ENCODE data around the gene CLEC1A.

Gene CLEC1A

DNA sequence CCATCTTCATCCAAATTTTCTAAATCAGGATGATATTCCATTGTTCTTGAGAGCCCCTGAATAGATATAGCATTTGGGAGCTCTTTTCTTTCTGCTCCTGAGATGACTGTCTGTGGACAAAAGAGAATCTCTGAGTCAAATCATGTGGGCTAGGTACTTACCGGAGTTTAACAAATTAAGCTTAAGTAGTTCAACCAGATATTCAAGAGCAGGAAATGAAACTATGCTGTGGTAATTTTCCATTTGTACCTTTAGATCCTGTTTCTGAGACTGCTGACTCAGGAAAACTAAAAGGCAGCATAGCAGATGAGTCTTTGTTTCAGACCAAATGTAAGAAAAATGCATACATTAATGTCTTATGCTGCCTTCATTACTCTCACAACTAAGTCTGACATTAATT is 31.3 kb upstream of the CLEC1A start, which contains the start of gene CLEC7A:
CLEC7A (minus strand) TSS at position 158 of the 400 bp plus-strand sequence; CDS start at position 41, 117 bp downstream.
- no peak within 1 kb of the TSS for H3K9ac ChIP-seq (ENCODE audit: low read length)
- no peaks in the 10 kb centered on the region for H3K27me3 ChIP-seq (ENCODE audit: insufficient read depth, low read length)
- H3K14ac ChIP-seq (ENCODE audit: low read length) = no peak within 1 kb of the TSS
- H3K4ac ChIP-seq (ENCODE audit: low read depth, low read length) = no peak within 1 kb of the TSS
- H3K9me3 ChIP-seq (ENCODE audit: insufficient read depth, low read depth, low read length) = no peaks in the 10 kb centered on the region
- no peaks in the 10 kb centered on the region for H3K79me2 ChIP-seq (ENCODE audit: control insufficient read depth, insufficient read depth, low read length, poor library complexity)
- peaks cover 0 to 2% of the 10 kb centered on the region in 2 experiments for H3K36me3 ChIP-seq (ENCODE audit: control insufficient read depth in 1 of 2, insufficient read depth in 2 of 2, low read length in 2 of 2)
- no peak within 1 kb of the TSS for H2AFZ ChIP-seq (ENCODE audit: insufficient read depth, low read length, poor library complexity)
- no peak within 1 kb of the TSS for H3K27ac ChIP-seq (ENCODE audit: low read depth, low read length)
- H2AK5ac ChIP-seq (ENCODE audit: low read length) = no peak within 1 kb of the TSS
- WGBS (ENCODE audit: extremely low coverage, insufficient coverage, insufficient read length) = no CpG with 5 or more reads among the region's 1 CpG
- peak within 1 kb of the TSS; percentile 32 for H4K91ac ChIP-seq (ENCODE audit: low read depth, low read length)
- H4K8ac ChIP-seq (ENCODE audit: low read depth, low read length) = no peak within 1 kb of the TSS
- no peak within 1 kb of the TSS for H2BK120ac ChIP-seq (ENCODE audit: insufficient read depth, low read length, poor library complexity)
- H3K4me2 ChIP-seq (ENCODE audit: low read length) = no peak within 1 kb of the TSS
- peak in 1 of 2 donors; percentile 90 for DNase-seq
- H3K18ac ChIP-seq (ENCODE audit: low read length) = no peak within 1 kb of the TSS
- no peak within 1 kb of the TSS for H2BK12ac ChIP-seq (ENCODE audit: low read length)
- no peak within 1 kb of the TSS for H3K23ac ChIP-seq (ENCODE audit: low read length)
- no peaks in the 10 kb centered on the region for H3K4me1 ChIP-seq (ENCODE audit: control insufficient read depth in 1 of 2, insufficient read depth in 2 of 2, low read length in 2 of 2)
- H2BK5ac ChIP-seq (ENCODE audit: low read depth, low read length, poor library complexity) = no peak within 1 kb of the TSS
- no peak within 1 kb of the TSS for H4K12ac ChIP-seq (ENCODE audit: low read depth, low read length)
- H3K79me1 ChIP-seq (ENCODE audit: low read length) = no peaks in the 10 kb centered on the region
- H3K4me3 ChIP-seq (ENCODE audit: low read depth, low read length) = no peak within 1 kb of the TSS

DNA sequence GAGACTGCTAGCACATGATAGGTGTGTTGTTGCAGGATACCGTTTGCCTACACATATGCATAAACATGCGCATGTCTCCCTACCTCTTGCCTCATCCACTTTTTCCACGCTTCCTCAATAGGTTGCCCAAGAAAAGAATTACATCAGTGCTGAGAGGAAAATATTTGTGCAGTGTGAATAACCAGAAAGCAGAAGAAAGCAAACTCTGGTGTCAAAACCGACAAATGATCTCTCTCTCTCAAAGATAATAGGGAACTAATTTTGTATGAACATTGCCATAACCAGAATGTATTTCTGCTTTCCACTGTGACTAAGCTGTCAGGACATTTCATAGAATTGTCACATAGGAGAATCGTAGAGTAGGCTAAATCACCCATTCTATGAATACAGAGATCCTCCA is 29.9 kb upstream of the CLEC1A start:
- Histone ChIP-seq H3K79me1 (ENCODE audit: low read length) (no peaks in the 10 kb centered on the region), H3K79me2 (ENCODE audit: control insufficient read depth, insufficient read depth, low read length, poor library complexity) (no peaks in the 10 kb centered on the region), H3K9me3 (ENCODE audit: insufficient read depth, low read depth, low read length) (no peaks in the 10 kb centered on the region), H3K4me1 (ENCODE audit: control insufficient read depth in 1 of 2, insufficient read depth in 2 of 2, low read length in 2 of 2) (no peaks in the 10 kb centered on the region), H3K14ac (ENCODE audit: low read length) (no peak overlapping the region), H3K23ac (ENCODE audit: low read length) (no peak overlapping the region), H2BK12ac (ENCODE audit: low read length) (no peak overlapping the region), H3K27ac (ENCODE audit: low read depth, low read length) (peak overlapping the region; percentile 17), H3K18ac (ENCODE audit: low read length) (no peak overlapping the region), H3K9ac (ENCODE audit: low read length) (no peak overlapping the region), H4K91ac (ENCODE audit: low read depth, low read length) (no peak overlapping the region), H3K4me2 (ENCODE audit: low read length) (no peak overlapping the region), H2AFZ (ENCODE audit: insufficient read depth, low read length, poor library complexity) (no peak overlapping the region), H2AK5ac (ENCODE audit: low read length) (no peak overlapping the region), H3K36me3 (ENCODE audit: control insufficient read depth in 1 of 2, insufficient read depth in 2 of 2, low read length in 2 of 2) (peaks cover 0 to 2% of the 10 kb centered on the region in 2 experiments), H2BK5ac (ENCODE audit: low read depth, low read length, poor library complexity) (no peak overlapping the region), H2BK120ac (ENCODE audit: insufficient read depth, low read length, poor library complexity) (no peak overlapping the region), H3K4ac (ENCODE audit: low read depth, low read length) (no peak overlapping the region), H3K4me3 (ENCODE audit: low read depth, low read length) (no peak overlapping the region), H4K12ac (ENCODE audit: low read depth, low read length) (no peak overlapping the region), H4K8ac (ENCODE audit: low read depth, low read length) (no peak overlapping the region), H3K27me3 (ENCODE audit: insufficient read depth, low read length) (no peaks in the 10 kb centered on the region)
- peak; percentile 16 to 74 for DNase-seq
- no CpG with 5 or more reads among the region's 5 CpGs for WGBS (ENCODE audit: extremely low coverage, insufficient coverage, insufficient read length)

DNA sequence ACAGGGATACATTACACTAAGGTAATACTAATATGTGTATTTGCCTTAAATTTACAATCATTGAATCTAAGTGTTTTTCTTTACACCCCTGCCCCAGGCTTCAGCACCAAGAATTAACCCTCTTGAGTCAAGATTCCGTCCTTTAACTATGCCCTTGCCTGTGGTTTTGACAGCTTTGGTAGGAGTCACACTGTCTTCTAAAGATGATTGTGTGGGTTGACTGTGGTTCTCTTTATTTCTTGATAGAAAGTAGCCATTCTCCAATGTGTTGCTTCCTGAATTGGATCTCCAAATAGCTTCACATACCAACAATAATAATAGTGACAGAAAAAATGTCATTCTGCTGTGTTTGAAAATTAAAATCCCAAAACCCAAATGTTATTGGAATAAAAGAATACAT is 27.6 kb upstream of the CLEC1A start:
- Histone ChIP-seq H2AFZ (ENCODE audit: insufficient read depth, low read length, poor library complexity) (no peak overlapping the region), H3K27me3 (ENCODE audit: insufficient read depth, low read length) (no peaks in the 10 kb centered on the region), H3K18ac (ENCODE audit: low read length) (no peak overlapping the region), H4K12ac (ENCODE audit: low read depth, low read length) (no peak overlapping the region), H3K36me3 (ENCODE audit: control insufficient read depth in 1 of 2, insufficient read depth in 2 of 2, low read length in 2 of 2) (no peaks in the 10 kb centered on the region), H3K4ac (ENCODE audit: low read depth, low read length) (no peak overlapping the region), H2BK12ac (ENCODE audit: low read length) (no peak overlapping the region), H2AK5ac (ENCODE audit: low read length) (no peak overlapping the region), H4K8ac (ENCODE audit: low read depth, low read length) (no peak overlapping the region), H4K91ac (ENCODE audit: low read depth, low read length) (no peak overlapping the region), H3K4me2 (ENCODE audit: low read length) (no peak overlapping the region), H3K14ac (ENCODE audit: low read length) (no peak overlapping the region), H3K23ac (ENCODE audit: low read length) (no peak overlapping the region), H3K4me1 (ENCODE audit: control insufficient read depth in 1 of 2, insufficient read depth in 2 of 2, low read length in 2 of 2) (no peaks in the 10 kb centered on the region), H3K9ac (ENCODE audit: low read length) (no peak overlapping the region), H2BK5ac (ENCODE audit: low read depth, low read length, poor library complexity) (no peak overlapping the region), H3K9me3 (ENCODE audit: insufficient read depth, low read depth, low read length) (no peaks in the 10 kb centered on the region), H3K79me1 (ENCODE audit: low read length) (no peaks in the 10 kb centered on the region), H2BK120ac (ENCODE audit: insufficient read depth, low read length, poor library complexity) (no peak overlapping the region), H3K79me2 (ENCODE audit: control insufficient read depth, insufficient read depth, low read length, poor library complexity) (no peaks in the 10 kb centered on the region), H3K27ac (ENCODE audit: low read depth, low read length) (no peak overlapping the region), H3K4me3 (ENCODE audit: low read depth, low read length) (no peak overlapping the region)
- no peak for DNase-seq
- no CpG with 5 or more reads among the region's 1 CpG for WGBS (ENCODE audit: extremely low coverage, insufficient coverage, insufficient read length)

DNA sequence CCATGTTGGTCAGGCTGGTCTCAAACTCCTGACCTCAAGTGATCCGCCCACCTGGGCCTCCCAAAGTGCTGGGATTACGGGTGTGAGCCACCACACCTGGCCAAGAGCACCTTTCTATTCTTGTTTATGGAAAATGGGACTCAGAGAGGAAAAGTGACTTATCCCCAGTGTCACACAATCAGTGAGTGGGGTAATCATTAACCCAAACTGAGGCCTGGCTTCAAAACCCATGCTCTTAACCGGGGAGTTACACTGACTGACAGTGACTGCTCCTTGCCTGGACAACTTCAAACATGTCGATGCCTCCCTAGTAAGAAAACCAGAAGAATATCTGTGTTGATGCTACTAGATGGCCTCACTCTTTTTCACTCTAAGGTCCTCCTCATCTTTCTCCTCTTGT is 23.9 kb upstream of the CLEC1A start:
- Histone ChIP-seq H4K8ac (ENCODE audit: low read depth, low read length) (no peak overlapping the region), H3K79me1 (ENCODE audit: low read length) (no peaks in the 10 kb centered on the region), H3K4me1 (ENCODE audit: control insufficient read depth in 1 of 2, insufficient read depth in 2 of 2, low read length in 2 of 2) (no peaks in the 10 kb centered on the region), H3K4me2 (ENCODE audit: low read length) (no peak overlapping the region), H2BK120ac (ENCODE audit: insufficient read depth, low read length, poor library complexity) (no peak overlapping the region), H3K18ac (ENCODE audit: low read length) (no peak overlapping the region), H3K27ac (ENCODE audit: low read depth, low read length) (no peak overlapping the region), H3K14ac (ENCODE audit: low read length) (no peak overlapping the region), H2AK5ac (ENCODE audit: low read length) (no peak overlapping the region), H3K23ac (ENCODE audit: low read length) (no peak overlapping the region), H3K36me3 (ENCODE audit: control insufficient read depth in 1 of 2, insufficient read depth in 2 of 2, low read length in 2 of 2) (no peaks in the 10 kb centered on the region), H4K91ac (ENCODE audit: low read depth, low read length) (no peak overlapping the region), H3K4ac (ENCODE audit: low read depth, low read length) (no peak overlapping the region), H2AFZ (ENCODE audit: insufficient read depth, low read length, poor library complexity) (no peak overlapping the region), H2BK5ac (ENCODE audit: low read depth, low read length, poor library complexity) (no peak overlapping the region), H3K9me3 (ENCODE audit: insufficient read depth, low read depth, low read length) (no peaks in the 10 kb centered on the region), H3K27me3 (ENCODE audit: insufficient read depth, low read length) (no peaks in the 10 kb centered on the region), H2BK12ac (ENCODE audit: low read length) (no peak overlapping the region), H4K12ac (ENCODE audit: low read depth, low read length) (no peak overlapping the region), H3K4me3 (ENCODE audit: low read depth, low read length) (no peak overlapping the region), H3K9ac (ENCODE audit: low read length) (no peak overlapping the region), H3K79me2 (ENCODE audit: control insufficient read depth, insufficient read depth, low read length, poor library complexity) (no peaks in the 10 kb centered on the region)
- DNase-seq = no peak
- WGBS (ENCODE audit: extremely low coverage, insufficient coverage, insufficient read length) = no CpG with 5 or more reads among the region's 4 CpGs
